22Rv1 (cell line): Measurements from ENCODE around the gene AP3S2.

Source experiments
- ZFX ChIP-seq: fragments of 450-650 bp; IDR thresholded peaks from 2 replicates; pipeline ENCODE4 v1.6.1; 2017; ENCODE audit warnings: antibody characterized with exemption, borderline replicate concordance
- TF ChIP-seq, protein P1 (sequence below): fragments of 450-650 bp; IDR thresholded peaks from 2 replicates; pipeline ENCODE4 v1.5.1; 2017; ENCODE audit warnings: mild to moderate bottlenecking

GRCh38 chr15:89857673-89858072, 36.1 kb downstream of the AP3S2 start:
- TF ChIP-seq, protein P1, sequence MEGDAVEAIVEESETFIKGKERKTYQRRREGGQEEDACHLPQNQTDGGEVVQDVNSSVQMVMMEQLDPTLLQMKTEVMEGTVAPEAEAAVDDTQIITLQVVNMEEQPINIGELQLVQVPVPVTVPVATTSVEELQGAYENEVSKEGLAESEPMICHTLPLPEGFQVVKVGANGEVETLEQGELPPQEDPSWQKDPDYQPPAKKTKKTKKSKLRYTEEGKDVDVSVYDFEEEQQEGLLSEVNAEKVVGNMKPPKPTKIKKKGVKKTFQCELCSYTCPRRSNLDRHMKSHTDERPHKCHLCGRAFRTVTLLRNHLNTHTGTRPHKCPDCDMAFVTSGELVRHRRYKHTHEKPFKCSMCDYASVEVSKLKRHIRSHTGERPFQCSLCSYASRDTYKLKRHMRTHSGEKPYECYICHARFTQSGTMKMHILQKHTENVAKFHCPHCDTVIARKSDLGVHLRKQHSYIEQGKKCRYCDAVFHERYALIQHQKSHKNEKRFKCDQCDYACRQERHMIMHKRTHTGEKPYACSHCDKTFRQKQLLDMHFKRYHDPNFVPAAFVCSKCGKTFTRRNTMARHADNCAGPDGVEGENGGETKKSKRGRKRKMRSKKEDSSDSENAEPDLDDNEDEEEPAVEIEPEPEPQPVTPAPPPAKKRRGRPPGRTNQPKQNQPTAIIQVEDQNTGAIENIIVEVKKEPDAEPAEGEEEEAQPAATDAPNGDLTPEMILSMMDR: no peak
- no peak for TF ChIP-seq ZFX
